GM21367 (cell line): ENCODE measurements around the gene DNAI4.
"Not testable (repeated sequence)": the region's sequence is repeated elsewhere in the genome, so short reads cannot be mapped to it uniquely, and the experiment has no call there.

ENCODE experiments used
- ATAC-seq: cut with Tn5 transposase; IDR thresholded peaks from one replicate; pipeline ENCODE4 v1.9.1; 2021; ENCODE audit not compliant: unreplicated experiment

DNAI4 gene

DNA sequence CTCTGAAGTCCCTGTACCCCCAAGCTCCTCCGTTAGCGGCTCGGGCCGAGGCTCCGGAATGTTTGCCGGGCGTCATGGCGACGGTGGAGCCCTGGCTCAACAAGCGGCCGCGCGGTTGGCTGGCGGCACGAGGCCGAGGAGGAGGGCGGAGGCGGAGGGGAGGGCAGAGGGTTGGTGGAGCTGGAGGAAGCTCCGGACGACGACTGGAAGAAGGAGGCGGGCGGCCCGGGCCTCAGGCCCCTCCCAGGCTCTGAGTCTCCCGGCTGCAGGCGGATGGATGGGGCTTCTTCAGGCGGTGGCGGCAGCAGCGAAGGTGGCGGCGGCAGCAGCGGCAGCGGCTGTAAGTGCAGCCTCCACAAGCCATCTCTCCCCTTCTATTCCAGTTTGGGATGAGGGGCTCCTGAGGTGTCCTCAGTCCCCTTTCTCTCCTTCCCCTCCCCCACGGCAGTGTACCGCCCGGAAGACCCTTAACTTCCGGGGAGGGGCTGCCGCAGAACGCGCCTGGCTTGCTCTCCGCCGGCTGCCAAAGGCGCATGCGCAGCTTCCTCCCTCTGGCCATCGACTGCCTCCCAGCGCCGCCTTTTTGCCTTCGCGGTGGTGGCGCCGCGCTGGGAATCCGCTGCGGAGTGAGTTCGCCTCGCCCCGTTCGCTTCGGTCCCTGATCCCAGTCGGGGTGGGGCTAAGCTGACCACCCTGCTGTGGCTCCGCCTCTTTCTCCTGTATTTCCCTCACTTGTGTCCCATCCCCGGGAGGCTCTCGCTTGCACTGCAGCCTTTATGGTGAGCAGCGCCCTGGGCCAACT is at the start of gene DNAI4, which contains the start of gene MIER1:
Gene DNAI4 (minus strand): TSS at position 101 of the 802 bp plus-strand sequence. CDS start 25 bp downstream, at position 76.
Gene MIER1 (plus strand): TSS at position 235 of the 802 bp plus-strand sequence. CDS start 39 bp downstream, at position 274.
- peak; percentile 92 for ATAC-seq

DNA sequence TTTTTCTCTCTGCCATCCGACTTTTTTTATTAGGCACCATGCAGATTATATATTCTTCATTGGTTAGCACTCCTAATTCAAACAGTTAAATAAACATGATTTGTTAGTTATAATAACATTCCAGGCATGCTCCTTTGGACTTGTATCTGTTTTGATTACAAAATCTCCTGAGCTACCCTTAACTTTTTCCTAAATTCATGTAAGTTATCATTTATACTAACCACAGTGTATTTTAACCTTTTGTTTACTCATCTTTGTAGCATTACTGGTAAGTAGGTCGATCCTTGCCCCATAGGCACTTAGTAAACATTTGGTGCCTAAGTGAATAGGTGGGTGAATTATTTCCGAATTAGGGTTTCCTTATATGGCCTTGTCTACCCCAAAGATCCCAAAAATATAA is 43.9 kb upstream of the DNAI4 start:
- ATAC-seq, result no peak

DNA sequence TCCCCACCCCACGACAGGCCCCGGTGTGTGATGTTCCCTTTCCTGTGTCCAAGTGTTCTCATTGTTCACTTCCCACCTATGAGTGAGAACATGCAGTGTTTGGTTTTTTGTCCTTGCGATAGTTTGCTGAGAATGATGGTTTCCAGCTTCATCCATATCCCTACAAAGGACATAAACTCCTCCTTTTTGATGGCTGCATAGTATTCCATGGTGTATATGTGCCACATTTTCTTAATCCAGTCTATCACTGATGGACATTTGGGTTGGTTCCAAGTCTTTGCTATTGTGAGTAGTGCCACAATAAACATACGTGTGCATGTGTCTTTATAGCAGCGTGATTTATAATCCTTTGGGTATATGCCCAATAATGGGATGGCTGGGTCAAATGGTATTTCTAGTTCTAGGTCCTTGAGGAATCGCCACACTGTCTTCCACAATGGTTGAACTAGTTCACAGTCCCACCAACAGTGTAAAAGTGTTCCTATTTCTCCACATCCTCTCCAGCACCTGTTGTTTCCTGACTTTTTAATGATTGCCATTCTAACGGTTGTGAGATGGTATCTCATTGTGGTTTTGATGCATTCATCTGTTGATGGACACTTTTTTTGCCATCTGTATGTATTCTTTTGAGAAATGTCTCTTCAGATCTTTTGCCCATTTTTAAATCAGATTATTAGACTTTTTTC is 41.7 kb upstream of the DNAI4 start:
- not testable (repeated sequence) for ATAC-seq

- no peak for ATAC-seq
These were observed 33.3 kb upstream of the DNAI4 start for GRCh38 chr1:66957938-66958337.

GRCh38 chr1:66954208-66954607 is 29.6 kb upstream of the DNAI4 start:
- no peak for ATAC-seq

DNA sequence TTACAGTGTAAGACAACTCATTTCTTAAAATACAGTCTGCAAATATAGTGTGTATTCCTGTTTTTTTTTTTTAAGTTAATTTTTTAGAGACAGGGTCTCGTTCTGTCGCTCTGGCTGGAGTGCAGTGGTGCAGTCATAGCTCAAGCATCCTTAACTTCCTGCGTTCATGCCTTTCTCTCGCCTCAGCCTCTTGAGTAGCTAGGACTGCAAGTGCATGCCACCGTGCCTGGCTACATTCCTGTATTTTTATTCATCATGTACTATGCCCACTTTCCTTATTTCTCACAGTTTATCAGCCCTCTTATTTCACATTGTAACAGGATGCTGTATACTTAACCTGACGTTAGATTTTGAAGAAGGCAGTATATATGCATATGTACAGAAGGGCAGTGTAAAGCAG is 26.9 kb upstream of the DNAI4 start:
- no peak for ATAC-seq

DNA sequence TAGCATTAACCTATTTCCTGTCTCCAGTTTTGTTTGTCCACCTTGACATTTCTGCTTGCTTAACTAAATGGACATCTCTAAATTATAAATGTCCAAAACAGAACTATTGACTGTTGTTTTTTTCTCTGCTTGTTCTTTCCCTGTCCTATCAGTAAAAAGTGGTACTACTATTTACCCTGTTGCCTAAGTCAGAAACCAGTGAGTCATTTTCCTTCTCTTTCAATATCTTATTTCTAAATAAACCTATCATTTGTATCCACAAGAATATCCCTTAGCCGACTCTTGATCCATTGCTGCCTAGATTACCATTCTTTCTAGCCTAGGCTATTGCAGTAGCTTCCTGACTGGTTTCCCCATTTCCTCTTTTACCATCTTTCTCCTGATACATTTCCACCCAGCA is 22.6 kb upstream of the DNAI4 start:
- ATAC-seq, result no peak

- no peak for ATAC-seq
These were observed 20.7 kb upstream of the DNAI4 start for GRCh38 chr1:66945316-66945715.

GRCh38 chr1:66944330-66945274 is 19.9 kb upstream of the DNAI4 start:
- no peak for ATAC-seq

DNA sequence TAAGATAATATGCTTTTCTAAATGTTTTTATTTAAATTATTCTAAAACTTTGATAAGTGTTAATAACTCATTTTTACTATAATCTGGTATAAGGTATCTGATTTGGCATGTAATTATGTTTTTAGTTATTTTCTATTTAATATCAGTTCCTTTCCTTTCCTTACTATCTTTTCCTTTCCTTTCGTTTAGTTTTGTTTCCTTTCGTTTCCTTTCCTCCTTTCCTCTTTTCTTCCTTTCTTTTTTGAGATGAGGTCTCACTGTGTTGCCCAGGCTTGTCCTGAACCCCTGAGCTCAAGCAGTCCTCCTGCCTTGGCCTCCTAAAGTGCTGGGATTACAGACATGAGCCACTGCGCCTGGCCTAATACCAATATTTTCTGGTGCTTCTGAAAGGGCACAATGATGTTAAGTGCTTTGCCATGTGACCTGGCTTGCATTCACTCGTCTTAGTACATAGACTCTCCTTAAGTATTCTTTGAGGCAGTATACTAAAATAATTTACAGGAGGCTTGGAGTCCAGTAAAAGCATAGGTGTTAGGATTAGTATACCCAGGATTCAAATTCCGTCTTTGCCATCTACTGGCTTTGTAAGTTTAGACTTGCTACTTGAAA is 18.8 kb upstream of the DNAI4 start:
- ATAC-seq, result no peak

- ATAC-seq, result no peak
These were observed 16.3 kb upstream of the DNAI4 start for GRCh38 chr1:66940981-66941380.

DNA sequence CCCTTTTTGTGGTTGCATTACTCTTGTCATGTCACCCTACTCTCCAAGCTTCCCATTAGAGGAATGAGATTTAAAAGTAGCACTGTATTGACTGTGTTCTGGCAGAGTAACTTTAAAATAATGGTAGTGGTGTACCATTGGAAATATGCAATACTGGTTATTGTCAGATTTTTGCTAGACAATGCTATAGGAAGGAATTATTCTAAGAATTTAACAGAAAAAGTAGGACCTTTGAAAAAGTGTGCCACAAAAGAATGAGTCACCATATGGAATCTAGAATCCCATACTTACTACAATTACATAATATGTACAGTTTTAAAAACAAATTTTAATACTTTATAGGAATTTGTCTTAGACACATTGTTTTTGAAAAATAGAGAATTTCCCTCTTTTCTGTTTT is 14.0 kb upstream of the DNAI4 start:
- ATAC-seq, result no peak

DNA sequence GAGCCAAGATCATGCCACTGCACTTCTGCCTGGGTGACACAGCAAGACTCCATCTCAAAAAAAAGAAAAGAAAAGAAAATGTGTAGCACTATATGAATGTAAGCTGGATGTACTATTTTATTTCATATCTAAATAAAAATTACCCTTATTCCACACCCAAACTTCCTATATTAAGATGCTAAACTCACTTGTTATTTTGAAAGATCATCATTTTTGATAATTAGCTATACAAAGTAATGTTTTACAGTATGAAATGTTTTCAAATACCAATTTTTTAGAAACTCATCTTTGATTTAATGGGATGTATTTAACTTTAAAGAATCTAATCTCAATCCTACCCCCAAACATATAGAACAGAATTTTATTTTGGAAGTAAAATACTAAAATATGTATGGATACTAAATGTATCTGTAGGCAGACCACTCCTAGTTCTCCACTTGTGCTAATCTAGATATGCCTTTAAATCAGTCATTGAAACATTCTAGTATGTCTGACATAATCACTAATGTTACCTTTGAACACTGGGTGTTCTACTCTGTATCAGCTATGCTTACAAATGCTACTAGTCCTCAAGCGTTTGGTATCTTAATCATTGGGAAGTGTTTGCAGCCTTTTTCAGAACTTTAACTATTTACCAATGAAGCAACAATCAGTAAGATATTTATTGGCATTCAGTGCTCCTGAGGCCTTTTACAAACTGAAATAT is 13.0 kb upstream of the DNAI4 start:
- ATAC-seq, result no peak

- no peak for ATAC-seq
These were observed 9.4 kb upstream of the DNAI4 start for GRCh38 chr1:66933887-66934700.

GRCh38 chr1:66932291-66932690 is 7.6 kb upstream of the DNAI4 start:
- ATAC-seq, result no peak

- ATAC-seq, result no peak
These were observed 6.9 kb upstream of the DNAI4 start for GRCh38 chr1:66931590-66931989.

- no peak for ATAC-seq
These were observed 6.1 kb upstream of the DNAI4 start for GRCh38 chr1:66930823-66931174.

GRCh38 chr1:66929999-66930822 is 5.6 kb upstream of the DNAI4 start:
- peak; percentile 60 for ATAC-seq

DNA sequence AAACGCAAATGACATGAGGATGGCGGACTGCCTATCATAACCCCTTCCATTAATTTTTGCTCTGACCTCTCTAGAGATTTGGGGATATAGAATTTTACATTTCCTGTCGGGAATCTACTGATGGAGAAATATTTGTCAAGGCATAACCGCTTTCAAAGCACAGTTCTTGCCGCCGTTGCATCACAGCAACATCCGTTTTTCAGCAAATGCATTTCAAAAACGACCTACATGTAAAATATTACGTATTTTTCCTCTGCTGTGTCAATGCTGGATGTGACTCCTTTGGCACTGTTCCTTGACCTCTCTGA is 5.0 kb upstream of the DNAI4 start:
- ATAC-seq, result no peak
